Non-pigmented ciliary epithelial cell (primary cell): ENCODE measurements around the gene ACSF2.

Experiments used
- DNase-seq: peaks from one replicate; pipeline ENCODE4 v3.0.0-alpha.2; 2010; ENCODE audit warnings: low read depth

Gene ACSF2

DNA sequence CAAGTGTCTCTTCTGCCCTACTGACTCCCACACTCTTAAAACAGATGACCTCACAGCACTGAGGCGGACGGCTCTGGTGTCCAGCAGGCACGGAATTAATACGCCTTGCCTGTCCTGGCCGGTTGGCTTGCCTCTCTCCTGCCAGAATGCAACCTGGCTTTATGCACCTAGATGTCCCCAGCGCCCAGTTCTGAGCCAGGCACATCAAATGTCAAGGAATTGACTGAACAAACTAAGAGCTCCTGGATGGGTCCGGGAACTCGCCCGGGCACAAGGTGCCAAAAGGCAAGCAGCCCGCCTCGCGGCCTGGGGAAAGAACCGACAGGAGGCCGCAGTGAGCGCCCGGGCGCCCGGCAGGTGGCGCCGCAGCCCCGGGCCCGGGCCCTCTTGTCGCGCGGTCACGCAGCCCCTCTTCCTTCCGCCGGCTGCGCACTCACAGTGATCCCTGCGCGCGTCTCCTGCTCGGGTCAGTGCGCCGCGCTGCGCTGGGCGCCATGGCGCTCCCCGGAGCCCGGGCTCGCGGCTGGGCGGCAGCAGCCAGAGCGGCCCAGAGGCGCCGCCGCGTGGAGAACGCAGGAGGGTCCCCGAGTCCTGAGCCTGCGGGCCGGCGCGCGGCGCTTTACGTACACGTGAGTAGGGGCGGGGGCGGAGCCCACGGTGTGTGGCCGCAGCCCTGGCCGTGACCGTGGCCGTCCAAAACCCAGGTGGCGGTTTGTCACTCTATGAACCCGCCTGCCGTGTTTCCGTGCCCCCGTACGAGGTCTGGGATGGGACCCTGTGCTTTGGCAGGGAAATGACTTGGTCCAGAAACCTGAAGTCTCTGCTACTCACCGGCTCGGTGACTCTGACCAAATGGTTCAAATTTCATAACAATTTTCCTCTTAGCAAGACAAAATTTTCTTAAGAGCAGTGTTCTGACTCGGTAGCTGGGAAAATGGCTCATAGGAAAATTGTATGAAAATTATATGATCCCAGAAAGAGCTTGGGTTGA is 52.7 kb downstream of the ACSF2 start, which contains the start of gene RSAD1:
TSS of gene RSAD1 (plus strand) at position 470 of the 991 bp plus-strand sequence. CDS start at position 495, 25 bp downstream.
- DNase-seq = no peak

GRCh38 chr17:50479522-50480141 is 53.6 kb downstream of the ACSF2 start:
- no peak for DNase-seq

DNA sequence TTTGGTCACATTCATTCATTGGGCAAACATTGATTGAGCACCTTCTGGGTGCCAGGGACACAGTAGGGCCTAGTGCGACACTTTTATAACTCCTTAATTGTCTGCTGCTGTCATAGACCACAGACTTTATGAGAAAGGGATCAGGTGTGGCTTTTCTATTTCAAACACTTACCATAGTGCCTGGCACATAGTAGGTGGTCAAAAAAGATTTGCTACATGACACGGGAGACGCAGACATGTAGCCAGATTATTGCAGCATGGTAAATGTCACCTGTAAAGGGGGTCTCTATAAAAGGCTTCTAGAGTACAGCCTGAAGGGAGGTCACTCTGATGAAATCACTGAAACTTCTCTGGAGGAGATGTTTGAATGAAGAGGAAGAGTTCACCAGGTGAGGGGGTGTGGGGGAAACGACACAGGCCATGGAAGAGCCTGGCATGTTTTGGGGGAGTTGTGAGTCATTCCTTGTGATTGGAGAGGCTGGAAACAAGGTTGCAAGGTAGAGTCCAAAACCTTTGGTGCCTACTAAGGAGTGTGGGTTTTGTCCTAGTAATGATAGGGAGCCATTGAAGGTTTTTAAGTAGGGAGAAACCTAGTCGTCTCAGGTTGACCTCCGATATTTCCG is 54.2 kb downstream of the ACSF2 start:
- DNase-seq = no peak

- no peak for DNase-seq
These were observed 55.0 kb downstream of the ACSF2 start for GRCh38 chr17:50480854-50481490.

- DNase-seq = no peak
These were observed 55.6 kb downstream of the ACSF2 start for GRCh38 chr17:50481648-50482047.

GRCh38 chr17:50482110-50482509 is 56.1 kb downstream of the ACSF2 start:
- DNase-seq = no peak

DNA sequence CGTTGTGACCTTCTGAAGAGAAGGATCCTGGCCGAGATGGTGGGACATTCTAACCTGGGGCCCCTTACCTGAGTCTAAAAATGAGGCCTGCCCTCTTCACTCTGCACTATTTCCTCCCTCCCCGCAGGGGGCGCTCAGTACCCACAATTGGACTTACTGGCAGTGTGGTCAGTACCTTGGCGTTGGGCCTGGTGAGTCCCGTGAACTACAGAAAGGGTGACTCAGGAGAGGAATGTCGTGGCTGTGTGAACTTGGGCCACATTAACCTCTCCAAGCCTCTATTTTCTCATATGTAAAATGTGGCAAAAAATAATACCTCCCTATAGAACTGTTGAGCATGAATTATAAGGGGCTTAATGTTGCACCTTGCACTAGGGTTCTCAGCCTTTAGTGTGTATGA is 56.5 kb downstream of the ACSF2 start:
- peak; percentile 81 for DNase-seq

- DNase-seq = no peak
These were observed 57.2 kb downstream of the ACSF2 start for GRCh38 chr17:50483266-50483665.

- no peak for DNase-seq
These were observed 58.6 kb downstream of the ACSF2 start for GRCh38 chr17:50484386-50485155.

DNA sequence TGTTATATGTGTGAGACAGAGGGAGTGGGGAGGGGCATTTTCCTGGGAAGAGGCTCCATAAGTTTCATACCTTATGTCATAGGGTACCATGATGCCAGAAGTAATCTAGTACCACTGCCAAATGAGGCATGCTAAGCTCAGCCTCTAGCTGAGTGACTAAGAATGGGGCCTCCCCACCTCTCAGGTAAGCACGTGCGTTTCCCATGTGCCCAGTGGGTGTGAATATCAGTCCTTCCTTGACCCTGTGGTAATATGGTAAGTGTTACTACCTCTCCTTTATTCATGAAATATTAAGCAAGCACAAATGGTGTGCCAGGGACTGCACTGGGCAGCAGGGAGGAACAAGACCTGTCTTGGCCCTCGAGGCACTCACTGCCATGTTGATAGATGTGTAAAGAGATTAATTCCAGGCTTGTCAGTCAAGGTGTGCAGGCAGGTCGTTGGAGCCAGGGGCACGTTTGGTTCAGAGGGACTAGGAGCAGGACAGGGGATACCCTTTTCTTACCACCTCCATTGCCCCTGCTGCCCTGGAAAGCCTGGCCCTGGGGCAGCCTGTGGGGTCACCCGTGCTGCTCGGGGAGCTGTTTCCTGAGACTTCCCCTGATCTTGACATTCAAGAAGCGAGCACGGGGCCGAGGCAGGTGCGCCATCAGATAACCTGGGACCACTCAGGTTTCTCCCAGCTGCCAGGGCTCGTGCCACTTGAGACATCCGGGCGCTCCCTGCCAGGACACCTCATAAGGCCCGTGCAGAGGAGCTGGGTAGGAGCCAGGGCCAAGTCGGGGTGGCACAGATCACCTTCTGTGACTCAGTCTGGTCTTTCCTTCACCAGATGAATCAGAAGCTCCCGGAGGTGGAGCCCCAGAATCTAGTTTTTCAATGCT is 61.4 kb downstream of the ACSF2 start:
- no peak for DNase-seq

DNA sequence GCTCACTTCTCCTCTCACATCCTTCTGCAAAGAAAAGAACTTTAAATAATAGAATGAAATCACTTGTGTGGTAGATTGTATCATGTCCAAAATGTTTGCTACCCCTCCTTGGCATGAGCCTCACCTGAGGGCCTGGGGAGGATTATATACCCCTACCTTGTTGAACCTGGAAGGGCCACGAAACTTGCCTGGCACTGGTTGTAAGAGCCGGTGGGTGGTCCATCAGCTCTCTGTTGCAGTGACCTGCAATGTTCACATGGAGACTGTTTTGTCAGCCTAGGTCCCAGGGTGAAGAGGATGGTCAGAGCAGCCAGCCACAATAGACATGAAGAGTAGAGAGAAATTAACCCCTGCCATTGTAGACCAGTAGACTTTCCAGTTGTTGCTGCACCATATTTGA is 62.9 kb downstream of the ACSF2 start:
- no peak for DNase-seq

DNA sequence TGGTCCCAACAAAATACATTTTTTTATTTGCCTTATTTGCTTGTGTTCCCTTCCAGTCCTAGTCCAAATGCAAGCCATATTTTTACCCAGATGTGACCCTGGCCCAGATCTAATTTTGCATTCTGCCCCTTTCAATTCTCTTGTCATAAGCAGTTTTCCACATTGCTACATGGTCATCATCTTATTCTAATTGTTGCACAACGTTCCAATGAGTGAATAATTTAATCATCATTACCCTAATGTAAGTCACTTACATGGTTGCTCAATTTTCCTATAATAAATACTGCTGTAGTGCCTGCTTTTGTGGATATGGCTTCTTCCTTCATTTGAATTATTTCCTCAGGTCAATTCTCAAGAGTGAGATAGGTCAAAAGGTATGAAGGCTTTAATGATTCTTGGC is 65.5 kb downstream of the ACSF2 start:
- no peak for DNase-seq

DNA sequence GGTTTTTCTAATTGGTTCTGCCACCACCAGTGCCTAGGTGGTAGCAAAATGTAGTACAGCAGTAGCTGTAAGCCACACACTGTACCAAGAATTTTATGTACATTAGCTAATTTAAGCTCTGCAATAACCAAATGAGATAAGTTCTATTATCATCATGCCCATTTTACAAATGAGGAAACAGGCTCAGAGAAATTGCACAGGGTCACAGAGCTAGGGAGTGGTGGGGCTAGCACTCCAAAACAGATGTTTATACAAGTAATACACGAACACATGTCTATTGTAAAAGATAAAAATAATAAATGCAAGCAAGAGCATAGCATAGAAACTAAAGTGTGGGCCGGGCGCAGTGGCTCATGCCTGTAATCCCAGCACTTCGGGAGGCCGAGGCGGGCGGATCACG is 66.2 kb downstream of the ACSF2 start:
- no peak for DNase-seq

DNA sequence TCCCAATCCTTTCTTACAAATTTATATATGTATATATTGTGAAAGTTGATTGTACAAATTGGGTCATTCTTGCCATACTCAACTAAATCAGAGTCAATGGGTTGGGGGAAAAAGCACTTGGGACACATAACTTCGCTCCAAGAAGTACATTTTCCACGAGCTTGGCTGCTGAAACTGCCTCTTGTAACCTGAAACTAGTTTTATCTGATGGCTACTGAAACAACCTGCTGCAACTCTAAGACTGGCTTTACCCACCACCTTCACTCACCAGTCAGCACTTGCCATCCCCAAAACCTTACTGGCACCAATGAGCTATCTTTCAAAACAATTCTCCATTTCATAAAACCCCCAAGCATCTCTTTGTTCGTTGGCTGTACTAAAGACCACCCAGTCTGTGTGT is 67.7 kb downstream of the ACSF2 start:
- no peak for DNase-seq

GRCh38 chr17:50495217-50495823 is 69.3 kb downstream of the ACSF2 start:
- no peak for DNase-seq

GRCh38 chr17:50495918-50496317 is 69.9 kb downstream of the ACSF2 start:
- DNase-seq = no peak

DNA sequence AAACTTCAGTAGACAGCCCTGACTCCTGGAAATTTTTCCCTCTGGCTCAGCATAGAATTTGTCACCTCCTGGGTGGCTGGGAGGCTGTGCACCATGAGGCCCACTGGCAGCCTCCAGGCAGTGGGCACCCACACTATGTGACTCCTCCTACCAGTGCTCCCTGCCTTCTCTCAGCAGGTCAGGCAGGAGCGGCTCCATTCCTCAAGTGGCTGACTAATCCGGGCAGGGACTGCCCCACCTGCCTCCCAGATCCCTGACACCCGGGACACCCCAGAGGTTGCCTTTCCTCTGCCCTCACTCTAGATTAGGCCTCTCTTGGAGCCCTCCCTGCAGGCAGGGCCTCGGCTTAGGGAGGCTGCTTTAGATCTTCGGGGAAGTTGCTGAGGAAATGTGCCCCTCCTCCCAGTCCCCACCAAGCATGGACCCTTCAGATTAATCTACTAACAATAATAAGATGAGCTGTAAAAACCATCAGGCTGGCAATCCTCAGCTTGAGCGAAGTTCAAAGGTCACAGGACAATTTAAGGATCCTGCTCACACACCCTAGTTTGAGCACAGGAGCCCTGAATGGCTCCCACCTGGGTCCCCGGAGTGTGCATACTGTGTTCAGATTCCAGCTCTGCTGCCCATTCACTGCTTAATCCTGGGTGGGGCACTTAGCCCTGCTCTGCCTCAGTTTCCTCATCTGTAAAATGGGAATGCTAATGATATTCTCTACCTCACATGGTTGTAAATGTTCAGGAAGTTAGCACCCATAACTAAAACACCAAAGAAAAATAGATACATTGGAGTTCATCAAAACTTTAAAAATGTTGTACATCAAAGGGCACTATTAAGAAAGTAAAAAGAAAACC is 72.2 kb downstream of the ACSF2 start:
- no peak for DNase-seq

DNA sequence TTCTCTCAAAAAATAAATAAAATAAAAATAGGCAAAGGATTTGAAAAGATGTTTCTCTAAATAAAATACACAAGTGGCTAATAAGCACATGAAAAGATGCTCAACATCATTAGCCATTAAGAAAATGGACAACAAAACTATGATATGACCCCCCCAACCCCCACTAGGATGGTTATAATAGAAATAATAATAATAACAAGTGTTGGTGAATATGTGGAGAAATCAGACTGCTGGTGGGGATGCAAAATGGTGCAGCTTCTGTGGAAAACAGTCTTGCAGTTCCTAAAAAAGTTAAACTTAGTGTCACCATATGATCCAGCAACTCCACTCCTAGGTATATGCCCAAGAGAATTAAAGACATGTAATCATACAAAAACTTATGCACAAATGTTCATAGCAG is 73.3 kb downstream of the ACSF2 start:
- DNase-seq = no peak

DNA sequence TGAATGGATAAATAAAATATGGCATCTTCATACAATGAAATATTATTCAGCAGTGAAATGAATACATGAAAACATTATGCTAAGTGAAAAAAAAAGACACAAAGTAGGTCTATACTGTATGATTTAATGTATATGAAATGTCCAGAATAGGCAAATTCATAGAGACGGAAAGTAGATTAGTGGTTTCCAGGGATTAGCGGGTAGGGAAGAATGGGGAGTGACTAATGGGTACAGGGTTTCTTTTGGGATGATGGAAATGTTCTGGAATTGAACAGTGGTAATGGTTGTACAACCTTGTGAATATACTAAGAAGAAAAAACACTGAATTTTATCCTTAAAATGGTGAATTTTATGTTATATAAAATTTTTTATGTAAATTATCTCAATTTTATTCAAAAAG is 73.7 kb downstream of the ACSF2 start:
- DNase-seq = no peak
